Liver (tissue), 9 donors: Measurements from ENCODE around the gene KRT34. TPM values are rescaled to one million over a fixed set of nuclear protein-coding genes. Genes with fewer than 3 reads are reported as not detected.

Source experiments
- DNase-seq: peaks from one replicate; pipeline ENCODE4 v3.0.0-alpha.2; 2017; ENCODE audit warnings: low spot score
- H3K27ac ChIP-seq, 2 donors: one replicate each; pipeline ENCODE4 v1.7.0; 2013; ENCODE audit warnings: inconsistent platforms in 2 of 2, low read length in 2 of 2, control low read depth in 1 of 2, low read depth in 1 of 2, mild to moderate bottlenecking in 1 of 2
- H3K27me3 ChIP-seq, 4 donors: one replicate each; pipeline versions ENCODE4 v1.6.1 to v1.7.0; 2013; ENCODE audit warnings: low read length in 3 of 4, inconsistent platforms in 1 of 4, mild to moderate bottlenecking in 1 of 4, moderate library complexity in 1 of 4; ENCODE audit not compliant: control insufficient read depth in 4 of 4, insufficient read depth in 4 of 4
- H3K36me3 ChIP-seq, 4 donors: one replicate each; pipeline versions ENCODE4 v1.6.1 to v1.7.0; 2013; ENCODE audit warnings: low read length in 3 of 4, mild to moderate bottlenecking in 3 of 4, low read depth in 1 of 4, moderate library complexity in 1 of 4; ENCODE audit not compliant: control insufficient read depth in 4 of 4, insufficient read depth in 3 of 4
- H3K4me1 ChIP-seq, 4 donors: one replicate each; pipeline versions ENCODE4 v1.6.1 to v1.7.0; 2013; ENCODE audit warnings: low read length in 3 of 4, mild to moderate bottlenecking in 3 of 4, moderate library complexity in 1 of 4; ENCODE audit not compliant: control insufficient read depth in 4 of 4, insufficient read depth in 4 of 4
- H3K4me3 ChIP-seq, 3 donors: one replicate each; pipeline versions ENCODE4 v1.6.1 to v1.7.0; 2013; ENCODE audit warnings: low read length in 3 of 3, control low read depth in 1 of 3, low read depth in 1 of 3, mild to moderate bottlenecking in 1 of 3
- H3K9ac ChIP-seq, 2 donors: one replicate each; pipeline ENCODE4 v1.7.0; 2013; ENCODE audit warnings: low read length in 2 of 2, mild to moderate bottlenecking in 2 of 2, moderate library complexity in 2 of 2, control low read depth in 1 of 2, low read depth in 1 of 2
- H3K9me3 ChIP-seq, 4 donors: one replicate each; pipeline versions ENCODE4 v1.6.1 to v1.7.0; 2013; ENCODE audit warnings: low read length in 3 of 4; ENCODE audit not compliant: control insufficient read depth in 4 of 4
- EGR1 ChIP-seq, 2 donors: IDR thresholded peaks; 2 replicates each; pipeline ENCODE4 v1.6.1; 2016 to 2018; ENCODE audit warnings: antibody characterized with exemption in 2 of 2, low read depth in 2 of 2
- FOXA1 ChIP-seq: IDR thresholded peaks from 2 replicates; pipeline ENCODE4 v1.6.1; 2016; ENCODE audit warnings: antibody characterized with exemption
- FOXA2 ChIP-seq: IDR thresholded peaks from 2 replicates; pipeline ENCODE4 v1.6.1; 2016; ENCODE audit warnings: antibody characterized with exemption
- GABPA ChIP-seq, 2 donors: IDR thresholded peaks in 1 of 2; conservative IDR thresholded peaks in 1 of 2; 2 replicates each; pipeline ENCODE4 v1.6.1; 2016; ENCODE audit warnings: antibody characterized with exemption in 2 of 2, mild to moderate bottlenecking in 1 of 2, moderate library complexity in 1 of 2
- HNF4A ChIP-seq, 2 donors: conservative IDR thresholded peaks; 2 replicates each; pipeline ENCODE4 v1.6.1; 2016; ENCODE audit warnings: antibody characterized with exemption in 2 of 2, mild to moderate bottlenecking in 2 of 2
- HNF4G ChIP-seq: IDR thresholded peaks from 2 replicates; pipeline ENCODE4 v1.6.1; 2016; ENCODE audit warnings: antibody characterized with exemption
- JUND ChIP-seq, 2 donors: IDR thresholded peaks; 2 replicates each; pipeline ENCODE4 v1.6.1; 2016; ENCODE audit warnings: antibody characterized with exemption in 2 of 2
- MAX ChIP-seq: IDR thresholded peaks from 2 replicates; pipeline ENCODE4 v1.6.1; 2016; ENCODE audit warnings: antibody characterized with exemption
- NR2F2 ChIP-seq: IDR thresholded peaks from 2 replicates; pipeline ENCODE4 v1.6.1; 2016; ENCODE audit warnings: antibody characterized with exemption
- RAD21 ChIP-seq, 2 donors: IDR thresholded peaks; 2 replicates each; pipeline ENCODE4 v1.6.1; 2016; ENCODE audit warnings: antibody characterized with exemption in 2 of 2, mild to moderate bottlenecking in 2 of 2
- RXRA ChIP-seq, 2 donors: IDR thresholded peaks; 2 replicates each; pipeline ENCODE4 v1.6.1; 2017 to 2018; ENCODE audit warnings: antibody characterized with exemption in 2 of 2, mild to moderate bottlenecking in 1 of 2
- SP1 ChIP-seq: IDR thresholded peaks from 2 replicates; pipeline ENCODE4 v1.6.1; 2018; ENCODE audit warnings: antibody characterized with exemption, mild to moderate bottlenecking
- YY1 ChIP-seq: IDR thresholded peaks from 2 replicates; pipeline ENCODE4 v1.6.1; 2016; ENCODE audit warnings: antibody characterized with exemption, mild to moderate bottlenecking
- ZBTB33 ChIP-seq: IDR thresholded peaks from 2 replicates; pipeline ENCODE4 v1.6.1; 2016; ENCODE audit warnings: antibody characterized with exemption
- WGBS: extraction: QIAGEN DNeasy Blood & Tissue Kit; methylation state at CpG from one replicate; pipeline ENCODE4 v1.1.7; 2013; 5-methylcytosine and 5-hydroxymethylcytosine counted together
- polyA plus RNA-seq, 2 donors: library from polyadenylated mRNA; stranded (reverse) in 1 of 2; unstranded in 1 of 2; fragments of 200-250 nt in 1 of 2; fragments of >200 nt in 1 of 2; fragmentation: Nextera tagmentation in 1 of 2; extraction: Ambion mirVana in 1 of 2; gene quantifications; one replicate each; pipeline versions ENCODE4 v1.2.1 to v1.2.3, GENCODE V29; 2013 to 2015
- total RNA-seq, 2 donors: library from RNA; depleted of rRNA; stranded (reverse); fragments of >200 nt; gene quantifications; one replicate each; pipeline ENCODE4 v1.2.3, GENCODE V29; 2014
- TF ChIP-seq, protein P1 (sequence below): IDR thresholded peaks from 2 replicates; pipeline ENCODE4 v1.6.1; 2016; ENCODE audit warnings: antibody characterized with exemption
- TF ChIP-seq, protein P2 (sequence below): fragments of 150-350 bp; IDR thresholded peaks from 2 replicates; pipeline ENCODE4 v1.5.1; 2017; ENCODE audit warnings: improper control_type of control experiment, low read depth, low read length; ENCODE audit not compliant: missing input control
- donor health status: healthy.
- donor health status: healthy.
- donor health status: healthy.
- donor health status: healthy.
- donor health status: healthy.

KRT34 gene
- total and polyA plus RNA-seq, 4 donors, result not detected

DNA sequence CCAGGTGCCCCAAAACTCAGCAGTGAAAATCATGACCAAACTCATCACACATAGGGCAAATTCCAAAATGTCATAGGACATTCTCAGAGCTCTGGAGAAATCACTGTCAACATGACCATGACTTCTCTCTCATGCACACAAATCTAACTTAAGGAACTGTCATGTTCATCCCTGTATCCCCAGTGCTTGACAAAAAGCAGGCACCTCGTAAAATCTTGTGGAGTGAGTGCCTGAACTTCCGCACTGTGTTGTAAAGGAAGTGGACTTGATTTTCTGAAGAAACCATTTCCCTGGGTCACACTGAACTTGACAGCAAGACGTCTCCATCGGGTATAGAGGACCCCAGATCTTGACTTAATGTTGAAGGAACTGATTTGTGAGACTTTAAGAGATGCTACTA is 39.5 kb upstream of the KRT34 start:
- Histone ChIP-seq H3K9me3 (no peaks in the 10 kb centered on the region), H3K4me3 (no peak overlapping the region), H3K27me3 (no peaks in the 10 kb centered on the region), H3K27ac (no peak overlapping the region), H3K4me1 (peaks cover 0 to 6% (median 0%) of the 10 kb centered on the region in 4 donors), H3K9ac (no peak overlapping the region), H3K36me3 (no peaks in the 10 kb centered on the region)
- TF ChIP-seq EGR1 (IDR thresholded peaks at IDR 0.05; ENCODE audit: low read depth in 2 of 2) (no peak), ZBTB33 (no peak), MAX (no peak), SP1 (no peak), FOXA1 (no peak), GABPA (IDR thresholded peaks at IDR 0.05 in 1 of 2, conservative IDR thresholded peaks at IDR 0.05 in 1 of 2) (no peak), HNF4G (no peak)
- TF ChIP-seq, protein P1, sequence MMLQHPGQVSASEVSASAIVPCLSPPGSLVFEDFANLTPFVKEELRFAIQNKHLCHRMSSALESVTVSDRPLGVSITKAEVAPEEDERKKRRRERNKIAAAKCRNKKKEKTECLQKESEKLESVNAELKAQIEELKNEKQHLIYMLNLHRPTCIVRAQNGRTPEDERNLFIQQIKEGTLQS, result no peak
- WGBS, result 78% methylated on average over 4 of the region's 4 CpGs
- no peak for DNase-seq

DNA sequence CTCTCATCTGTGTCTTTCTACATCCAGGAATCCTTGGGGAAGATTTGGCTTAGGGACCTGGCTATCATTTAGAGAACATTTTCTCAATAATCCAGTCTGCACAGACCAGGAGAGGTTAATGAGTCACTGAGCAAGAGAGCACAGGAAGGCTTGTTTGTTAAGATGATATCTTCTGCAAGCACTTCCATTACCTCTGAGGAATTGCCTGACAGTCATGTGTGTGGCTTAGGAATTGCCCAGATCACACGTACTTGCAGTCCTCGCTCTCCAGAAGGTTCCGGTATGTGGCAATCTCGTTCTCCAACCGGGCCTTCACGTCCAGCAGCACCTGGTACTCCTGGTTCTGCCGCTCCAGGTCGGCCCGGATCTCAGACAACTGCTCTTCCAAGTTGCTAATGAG is 39.0 kb upstream of the KRT34 start:
- no peak overlapping the region for H3K9ac ChIP-seq
- 67% methylated on average over 9 of the region's 9 CpGs for WGBS
- H3K4me3 ChIP-seq, result no peak overlapping the region
- DNase-seq, result no peak
- no peaks in the 10 kb centered on the region for H3K27me3 ChIP-seq
- H3K4me1 ChIP-seq, result peaks cover 0 to 11% (median 4%) of the 10 kb centered on the region in 4 donors
- TF ChIP-seq RAD21 (IDR thresholded peaks at IDR 0.05) (no peak), EGR1 (IDR thresholded peaks at IDR 0.05; ENCODE audit: low read depth in 2 of 2) (no peak), JUND (IDR thresholded peaks at IDR 0.05) (no peak), HNF4G (no peak), FOXA2 (no peak), YY1 (no peak), NR2F2 (no peak), RXRA (IDR thresholded peaks at IDR 0.05) (no peak), ZBTB33 (no peak), HNF4A (conservative IDR thresholded peaks at IDR 0.05) (no peak)
- TF ChIP-seq, protein P2, sequence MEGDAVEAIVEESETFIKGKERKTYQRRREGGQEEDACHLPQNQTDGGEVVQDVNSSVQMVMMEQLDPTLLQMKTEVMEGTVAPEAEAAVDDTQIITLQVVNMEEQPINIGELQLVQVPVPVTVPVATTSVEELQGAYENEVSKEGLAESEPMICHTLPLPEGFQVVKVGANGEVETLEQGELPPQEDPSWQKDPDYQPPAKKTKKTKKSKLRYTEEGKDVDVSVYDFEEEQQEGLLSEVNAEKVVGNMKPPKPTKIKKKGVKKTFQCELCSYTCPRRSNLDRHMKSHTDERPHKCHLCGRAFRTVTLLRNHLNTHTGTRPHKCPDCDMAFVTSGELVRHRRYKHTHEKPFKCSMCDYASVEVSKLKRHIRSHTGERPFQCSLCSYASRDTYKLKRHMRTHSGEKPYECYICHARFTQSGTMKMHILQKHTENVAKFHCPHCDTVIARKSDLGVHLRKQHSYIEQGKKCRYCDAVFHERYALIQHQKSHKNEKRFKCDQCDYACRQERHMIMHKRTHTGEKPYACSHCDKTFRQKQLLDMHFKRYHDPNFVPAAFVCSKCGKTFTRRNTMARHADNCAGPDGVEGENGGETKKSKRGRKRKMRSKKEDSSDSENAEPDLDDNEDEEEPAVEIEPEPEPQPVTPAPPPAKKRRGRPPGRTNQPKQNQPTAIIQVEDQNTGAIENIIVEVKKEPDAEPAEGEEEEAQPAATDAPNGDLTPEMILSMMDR, result no peak
- H3K27ac ChIP-seq, result no peak overlapping the region
- H3K36me3 ChIP-seq, result no peaks in the 10 kb centered on the region
- no peaks in the 10 kb centered on the region for H3K9me3 ChIP-seq
